GM12872 (cell line): ENCODE data around the gene FOXI2.
A peak's percentile ranks its signal among the peaks of the same experiment; 100 is the strongest.

Experiments used
- CTCF ChIP-seq: IDR thresholded peaks from 3 replicates; pipeline ENCODE4 v1.5.1; 2011; ENCODE audit warnings: low read depth, mild to moderate bottlenecking, low read length, moderate library complexity; ENCODE audit not compliant: insufficient read depth

FOXI2 gene

GRCh38 chr10:127702271-127702670 lies 34.7 kb upstream of the FOXI2 start:
- TF ChIP-seq CTCF, result no peak

- TF ChIP-seq CTCF, result no peak
Observed at GRCh38 chr10:127715249-127715648, 21.7 kb upstream of the FOXI2 start.

- peak; percentile 8; the same call in 1 of the 3 replicates for TF ChIP-seq CTCF
Observed at GRCh38 chr10:127715782-127716378, 21.1 kb upstream of the FOXI2 start.

- no peak for TF ChIP-seq CTCF
Observed at GRCh38 chr10:127720142-127720541, 16.8 kb upstream of the FOXI2 start.

GRCh38 chr10:127720903-127721302 lies 16.1 kb upstream of the FOXI2 start:
- no peak for TF ChIP-seq CTCF

GRCh38 chr10:127734753-127735152 lies 2.2 kb upstream of the FOXI2 start:
- TF ChIP-seq CTCF, result no peak

- no peak for TF ChIP-seq CTCF
Observed at GRCh38 chr10:127735156-127735555, 1.8 kb upstream of the FOXI2 start.
